GM12878 (cell line): ENCODE measurements around the gene SNX8. TPM values are rescaled to one million over a fixed set of nuclear protein-coding genes. Genes with fewer than 3 reads are reported as not detected.

ENCODE experiments used
- ATAC-seq: fragments of 200-7000 bp; cut with Tn5 transposase; 3 replicates; pipeline ENCODE4 v1.9.1; 2020; ENCODE audit warnings: mild to moderate bottlenecking, moderate library complexity
- BruUV-seq: library from RNA; stranded (reverse); fragments of 400-500 nt; replicated peaks from 2 replicates; lab custom pipeline; 2021; lab: Mats Ljungman, UMichigan
- CTCF ChIA-PET: fragments of 300-600 bp; sonication (Branson Sonifier 250); formaldehyde crosslinking; extraction: SDS; loops from one replicate; lab custom pipeline; 2021; ENCODE audit warnings: inconsistent platforms; lab: Yijun Ruan, JAX
- POLR2A ChIA-PET: fragments of 350-600 bp; formaldehyde crosslinking; extraction: SDS; loops from one replicate; lab custom pipeline; 2021; ENCODE audit warnings: inconsistent platforms; lab: Charles Lee
- RAD21 ChIA-PET: fragments of 300-600 bp; sonication (Branson Sonifier 250); formaldehyde crosslinking; loops from one replicate; lab custom pipeline; 2023; ENCODE audit warnings: antibody characterized with exemption; ENCODE audit not compliant: unreplicated experiment; lab: Charles Lee
- SMC1A ChIA-PET: fragments of 300-600 bp; sonication (Branson Sonifier 250); formaldehyde crosslinking; loops from one replicate; lab custom pipeline; 2023; ENCODE audit not compliant: unreplicated experiment, uncharacterized antibody; lab: Charles Lee
- DNase-seq: peaks from one replicate; pipeline ENCODE4 v3.0.0-alpha.2; 2011; ENCODE audit warnings: low read depth, low spot score
- FAIRE-seq: peaks from 3 replicates; lab custom pipeline; 2011; peaks lifted over from hg19 to GRCh38; lab: Jason Lieb, UNC
- H2AFZ ChIP-seq: 2 replicates; pipeline ENCODE4 v1.6.0; 2011; ENCODE audit warnings: low read depth, low read length, control low read depth; ENCODE audit not compliant: control insufficient read depth
- H3K27ac ChIP-seq: 2 replicates; pipeline ENCODE4 v1.5.1; 2011; ENCODE audit warnings: control low read depth; ENCODE audit not compliant: control insufficient read depth, insufficient read depth
- H3K27me3 ChIP-seq, 2 experiments: replicated peaks in 1 of 2; 2 replicates each; pipeline versions ENCODE4 v1.6.0 to v1.6.1; 2011; ENCODE audit warnings: low read length in 1 of 2; ENCODE audit not compliant: control insufficient read depth in 2 of 2, insufficient read depth in 2 of 2
- H3K36me3 ChIP-seq, 2 experiments: 2 replicates each; pipeline ENCODE4 v1.5.1; 2011; ENCODE audit warnings: low read length in 1 of 2; ENCODE audit not compliant: control insufficient read depth in 2 of 2, insufficient read depth in 2 of 2
- H3K4me1 ChIP-seq: 2 replicates; pipeline ENCODE4 v1.6.1; 2011; ENCODE audit warnings: mild to moderate bottlenecking, low read length, moderate library complexity, mixed read lengths; ENCODE audit not compliant: control insufficient read depth, insufficient read depth
- H3K4me2 ChIP-seq: 2 replicates; pipeline ENCODE4 v1.6.0; 2011; ENCODE audit warnings: control low read depth; ENCODE audit not compliant: control insufficient read depth, insufficient read depth
- H3K4me3 ChIP-seq: fragments of 200-600 bp; sonication (generic); 2 replicates; pipeline ENCODE4 v1.5.1; 2016
- H3K79me2 ChIP-seq: 2 replicates; pipeline ENCODE4 v1.6.0; 2011; ENCODE audit warnings: low read length; ENCODE audit not compliant: control insufficient read depth, insufficient read depth
- H3K9ac ChIP-seq: 2 replicates; pipeline ENCODE4 v1.8.0; 2011; ENCODE audit warnings: low read length, control low read depth, mixed read lengths; ENCODE audit not compliant: control insufficient read depth, insufficient read depth
- H3K9me3 ChIP-seq: replicated peaks from 3 replicates; pipeline ENCODE4 v1.5.1; 2011; ENCODE audit warnings: mild to moderate bottlenecking, low read length; ENCODE audit not compliant: control insufficient read depth, insufficient read depth
- H4K20me1 ChIP-seq: 2 replicates; pipeline ENCODE4 v1.6.0; 2011; ENCODE audit not compliant: control insufficient read depth, insufficient read depth
- BCL3 ChIP-seq: IDR thresholded peaks from 2 replicates; pipeline ENCODE4 v1.6.1; 2011; ENCODE audit warnings: borderline replicate concordance, low read depth, mild to moderate bottlenecking, moderate library complexity, low read length; ENCODE audit not compliant: insufficient read depth, poor library complexity, severe bottlenecking
- EED ChIP-seq: sonication (generic); IDR thresholded peaks from 2 replicates; pipeline ENCODE4 v1.6.1; 2016; ENCODE audit warnings: antibody characterized with exemption, low read depth
- TCF7 ChIP-seq: IDR thresholded peaks from 2 replicates; pipeline ENCODE4 v1.6.1; 2014; ENCODE audit warnings: antibody characterized with exemption, borderline replicate concordance
- ZNF207 ChIP-seq: fragments of 450-650 bp; IDR thresholded peaks from 2 replicates; pipeline ENCODE4 v1.6.1; 2014; ENCODE audit warnings: antibody characterized with exemption, mild to moderate bottlenecking, borderline replicate concordance
- whole genome bisulfite sequencing: methylation state at CpG from one replicate; pipeline ENCODE4 v1.1.6; 2016; ENCODE audit warnings: low lambda C conversion rate; ENCODE audit not compliant: insufficient replicate concordance, insufficient coverage; ENCODE audit errors: missing lambda C conversion rate; 5-methylcytosine and 5-hydroxymethylcytosine counted together
- in situ Hi-C: fragments of 300-500 bp; cut with MboI; formaldehyde crosslinking; loops from 9 replicates; pipeline ENCODE4 v1.14.3; 2018; ENCODE audit warnings: mixed read lengths
- intact Hi-C: fragments of 100-400 bp; cut with micrococcal nuclease; formaldehyde crosslinking; loops from one replicate; pipeline ENCODE4 v1.14.2; 2022; ENCODE audit not compliant: unreplicated experiment
- polyA plus RNA-seq, 11 experiments: library from polyadenylated mRNA; depleted of rRNA in 4 of 11; unstranded in 6 of 11; stranded (reverse) in 5 of 11; fragments of >200 nt; fragmentation: Nextera tagmentation in 4 of 11; fragmentation: Illumina TruSeq in 1 of 11; extraction: Ambion mirVana in 4 of 11; extraction: Trizol in 1 of 11; gene quantifications; 1 replicate in 1 of 11; 2 replicates in 10 of 11; pipeline versions ENCODE4 v1.2.1 to v1.2.3, GENCODE V29; 2011 to 2016; ENCODE audit warnings: inconsistent platforms in 2 of 11, missing spikeins in 2 of 11, low read depth in 1 of 11
- total RNA-seq, 4 experiments: library from RNA; depleted of rRNA in 3 of 4; stranded (reverse); fragments of >200 nt in 3 of 4; fragmentation: Illumina TruSeq in 1 of 4; extraction: Trizol in 1 of 4; gene quantifications; 2 replicates each; pipeline versions ENCODE4 v1.2.1 to v1.2.3, GENCODE V29; 2013 to 2021
- TF ChIP-seq, protein P1 (sequence below): fragments of 150-350 bp; IDR thresholded peaks from 2 replicates; pipeline ENCODE4 v1.6.1; 2016; ENCODE audit warnings: low read depth, low read length

The SNX8 gene
- total and polyA plus RNA-seq, 10 of the 15 experiments (the other 5 are each of a cell fraction or from before 2014, with no cell fraction given) = 6.4 to 210 (median 97.6) TPM

- RAD21 ChIA-PET = interaction anchor here (1.1 to 2.1 kb wide), 9 partner anchors 12 to 95 kb away, joined by 3 to 11 read pairs (median 4); no protein-coding TSS in a partner anchor
- TF ChIP-seq, protein P1, sequence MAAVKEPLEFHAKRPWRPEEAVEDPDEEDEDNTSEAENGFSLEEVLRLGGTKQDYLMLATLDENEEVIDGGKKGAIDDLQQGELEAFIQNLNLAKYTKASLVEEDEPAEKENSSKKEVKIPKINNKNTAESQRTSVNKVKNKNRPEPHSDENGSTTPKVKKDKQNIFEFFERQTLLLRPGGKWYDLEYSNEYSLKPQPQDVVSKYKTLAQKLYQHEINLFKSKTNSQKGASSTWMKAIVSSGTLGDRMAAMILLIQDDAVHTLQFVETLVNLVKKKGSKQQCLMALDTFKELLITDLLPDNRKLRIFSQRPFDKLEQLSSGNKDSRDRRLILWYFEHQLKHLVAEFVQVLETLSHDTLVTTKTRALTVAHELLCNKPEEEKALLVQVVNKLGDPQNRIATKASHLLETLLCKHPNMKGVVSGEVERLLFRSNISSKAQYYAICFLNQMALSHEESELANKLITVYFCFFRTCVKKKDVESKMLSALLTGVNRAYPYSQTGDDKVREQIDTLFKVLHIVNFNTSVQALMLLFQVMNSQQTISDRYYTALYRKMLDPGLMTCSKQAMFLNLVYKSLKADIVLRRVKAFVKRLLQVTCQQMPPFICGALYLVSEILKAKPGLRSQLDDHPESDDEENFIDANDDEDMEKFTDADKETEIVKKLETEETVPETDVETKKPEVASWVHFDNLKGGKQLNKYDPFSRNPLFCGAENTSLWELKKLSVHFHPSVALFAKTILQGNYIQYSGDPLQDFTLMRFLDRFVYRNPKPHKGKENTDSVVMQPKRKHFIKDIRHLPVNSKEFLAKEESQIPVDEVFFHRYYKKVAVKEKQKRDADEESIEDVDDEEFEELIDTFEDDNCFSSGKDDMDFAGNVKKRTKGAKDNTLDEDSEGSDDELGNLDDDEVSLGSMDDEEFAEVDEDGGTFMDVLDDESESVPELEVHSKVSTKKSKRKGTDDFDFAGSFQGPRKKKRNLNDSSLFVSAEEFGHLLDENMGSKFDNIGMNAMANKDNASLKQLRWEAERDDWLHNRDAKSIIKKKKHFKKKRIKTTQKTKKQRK = no peak
- TF ChIP-seq TCF7 (no peak), ZNF207 (no peak), BCL3 (no peak), EED (no peak)
- TF ChIP-seq, all 136 proteins: peak for 0
- ChIA-PET SMC1A (interaction anchor here (1.0 to 3.1 kb wide), 5 partner anchors 12 to 51 kb away, joined by 5 to 14 read pairs (median 7); no protein-coding TSS in a partner anchor), CTCF (interaction anchor here (0.7 to 4.0 kb wide), 6 partner anchors 12 to 87 kb away, joined by 3 to 21 read pairs (median 9); partner anchors contain the start of gene MAD1L1), POLR2A (interaction anchor here (0.6 to 2.4 kb wide), 4 partner anchors 12 to 45 kb away, joined by 3 to 10 read pairs (median 4); partner anchors contain the start of genes MRM2 and NUDT1)
- 96% methylated on average over 5 of the region's 5 CpGs for WGBS
- H3K4me3 ChIP-seq = no peak overlapping the region
- no peak overlapping the region for H3K27ac ChIP-seq
- peaks cover 7% of the 10 kb centered on the region for H3K79me2 ChIP-seq
- in situ Hi-C loops = no loop called here
- no peak overlapping the region for H3K9ac ChIP-seq
- DNase-seq (no peak), ATAC-seq (no peak), FAIRE-seq (no peak)
- peaks cover 38% of the 10 kb centered on the region for H3K4me1 ChIP-seq
- H4K20me1 ChIP-seq = no peaks in the 10 kb centered on the region
- no peak overlapping the region for H3K4me2 ChIP-seq
- intact Hi-C loops = no loop called here
- H3K9me3 ChIP-seq = no peaks in the 10 kb centered on the region
- peaks cover 13 to 30% of the 10 kb centered on the region in 2 experiments for H3K36me3 ChIP-seq
- H2AFZ ChIP-seq = no peak overlapping the region
- no peaks in the 10 kb centered on the region for H3K27me3 ChIP-seq
- no TSS peak for BruUV-seq
These were observed 53.4 kb downstream of the SNX8 start for GRCh38 chr7:2260820-2261219.
